GM18873 (cell line): ENCODE data around the gene VSIG4.

Experiments
- ATAC-seq: cut with Tn5 transposase; IDR thresholded peaks from one replicate; pipeline ENCODE4 v1.9.1; 2021; ENCODE audit warnings: mild to moderate bottlenecking, moderate library complexity, moderate number of reproducible peaks; ENCODE audit not compliant: unreplicated experiment, low FRiP score

The VSIG4 gene

GRCh38 chrX:66024570-66024969 lies 15.3 kb downstream of the VSIG4 start:
- ATAC-seq: no peak

- ATAC-seq: no peak
Observed at GRCh38 chrX:66024092-66024467, 15.8 kb downstream of the VSIG4 start.

GRCh38 chrX:66023385-66024091 lies 16.3 kb downstream of the VSIG4 start:
- no peak for ATAC-seq

GRCh38 chrX:66022632-66023384 lies 17.1 kb downstream of the VSIG4 start:
- no peak for ATAC-seq

GRCh38 chrX:66021765-66022631 lies 17.9 kb downstream of the VSIG4 start:
- ATAC-seq: no peak

GRCh38 chrX:66021401-66021764 lies 18.5 kb downstream of the VSIG4 start:
- ATAC-seq: no peak

GRCh38 chrX:66020631-66021334 lies 19.1 kb downstream of the VSIG4 start:
- ATAC-seq: no peak

GRCh38 chrX:66019974-66020373 lies 19.9 kb downstream of the VSIG4 start:
- no peak for ATAC-seq

- no peak for ATAC-seq
Observed at GRCh38 chrX:66019310-66019652, 20.6 kb downstream of the VSIG4 start.

- no peak for ATAC-seq
Observed at GRCh38 chrX:66018585-66019309, 21.1 kb downstream of the VSIG4 start.

- no peak for ATAC-seq
Observed at GRCh38 chrX:66017659-66018170, 22.2 kb downstream of the VSIG4 start.

- no peak for ATAC-seq
Observed at GRCh38 chrX:66016905-66017658, 22.8 kb downstream of the VSIG4 start.

- ATAC-seq: no peak
Observed at GRCh38 chrX:66015900-66016689, 23.8 kb downstream of the VSIG4 start.

- ATAC-seq: peak; percentile 45
Observed at GRCh38 chrX:66015152-66015831, 24.6 kb downstream of the VSIG4 start.

- ATAC-seq: no peak
Observed at GRCh38 chrX:66014556-66014955, 25.3 kb downstream of the VSIG4 start.

- no peak for ATAC-seq
Observed at GRCh38 chrX:66014084-66014483, 25.8 kb downstream of the VSIG4 start.

- no peak for ATAC-seq
Observed at GRCh38 chrX:66013194-66013816, 26.6 kb downstream of the VSIG4 start.
